ENCODE measurements around the gene RAMP2.

- no peak for TF ChIP-seq CTCF (conservative IDR thresholded peaks at IDR 0.05; ENCODE audit: low read depth, low read length)
- TF ChIP-seq POLR2A (IDR thresholded peaks at IDR 0.05; ENCODE audit: low read depth, low read length), result no peak
- peak; percentile 95 for TF ChIP-seq BHLHE40 (IDR thresholded peaks at IDR 0.05; ENCODE audit: low read depth, low read length)
- no peak for TF ChIP-seq CHD1 (IDR thresholded peaks at IDR 0.05; ENCODE audit: low read depth, low read length)
- TF ChIP-seq FOS (IDR thresholded peaks at IDR 0.05; ENCODE audit: low read depth, low read length), result no peak
- TF ChIP-seq ELK1 (IDR thresholded peaks at IDR 0.05; ENCODE audit: borderline replicate concordance, low read depth, low read length), result no peak
- no peak for TF ChIP-seq CEBPB (IDR thresholded peaks at IDR 0.05; ENCODE audit: low read depth, low read length)
- no peak for TF ChIP-seq MAFK (IDR thresholded peaks at IDR 0.05; ENCODE audit: low read depth, low read length)
- 0 out of 2 replicates have a peak, but pooled peaks have one; percentile 14 for TF ChIP-seq USF2 (IDR thresholded peaks at IDR 0.05; ENCODE audit: low read depth, low read length)
These were observed 16.7 kb upstream of the RAMP2 start for GRCh38 chr17:42744283-42744805.
